Progenitor cell of endocrine pancreas (in vitro differentiated cells): Measurements from ENCODE around the gene PLCXD1. TPM values are rescaled to one million over a fixed set of nuclear protein-coding genes. Genes with fewer than 3 reads are reported as not detected.

ENCODE experiments used
- DNase-seq: peaks from one replicate; pipeline ENCODE4 v3.0.0; 2021; ENCODE audit warnings: low spot score; ENCODE audit not compliant: unreplicated experiment
- H3K27ac Mint-ChIP-seq: 2 replicates; pipeline ENCODE4 v1.8.0; 2021; ENCODE audit warnings: mild to moderate bottlenecking, moderate library complexity, mixed read lengths
- H3K27me3 Mint-ChIP-seq: 2 replicates; pipeline ENCODE4 v1.8.0; 2021; ENCODE audit warnings: mixed read lengths
- H3K36me3 Mint-ChIP-seq: 2 replicates; pipeline ENCODE4 v1.8.0; 2022; ENCODE audit warnings: mixed read lengths; ENCODE audit not compliant: insufficient read depth
- H3K4me1 Mint-ChIP-seq: 2 replicates; pipeline ENCODE4 v1.8.0; 2021; ENCODE audit warnings: low read depth, mixed read lengths
- H3K4me3 Mint-ChIP-seq: 2 replicates; pipeline ENCODE4 v1.8.0; 2021; ENCODE audit warnings: low read depth, mild to moderate bottlenecking, moderate library complexity, mixed read lengths
- H3K9me3 Mint-ChIP-seq: 2 replicates; pipeline ENCODE4 v1.8.0; 2021; ENCODE audit warnings: low read depth, mixed read lengths
- CTCF ChIP-seq: fragments of 200-600 bp; sonication (generic); IDR thresholded peaks from one replicate; pipeline ENCODE4 v1.5.0; 2021; ENCODE audit warnings: antibody characterized with exemption, mild to moderate bottlenecking; ENCODE audit not compliant: unreplicated experiment
- total RNA-seq: library from RNA; stranded (reverse); gene quantifications from 2 replicates; pipeline ENCODE4 v1.2.1, GENCODE V29; 2021

PLCXD1 gene
- total RNA-seq, 1 donor from 2014 or later, result 55.6 TPM

GRCh38 chrX:330726-331150 is 49.6 kb downstream of the PLCXD1 start:
- no peak for DNase-seq
- peaks cover 7% of the 10 kb centered on the region for H3K36me3 Mint-ChIP-seq
- H3K9me3 Mint-ChIP-seq, result no peaks in the 10 kb centered on the region
- TF ChIP-seq CTCF, result no peak
- H3K27ac Mint-ChIP-seq, result no peak overlapping the region
- no peak overlapping the region for H3K4me3 Mint-ChIP-seq
- no peaks in the 10 kb centered on the region for H3K27me3 Mint-ChIP-seq
- H3K4me1 Mint-ChIP-seq, result no peaks in the 10 kb centered on the region

GRCh38 chrX:331151-331824 is 50.1 kb downstream of the PLCXD1 start:
- H3K9me3 Mint-ChIP-seq, result peaks cover 1% of the 10 kb centered on the region
- H3K4me1 Mint-ChIP-seq, result no peaks in the 10 kb centered on the region
- no peak overlapping the region for H3K27ac Mint-ChIP-seq
- H3K27me3 Mint-ChIP-seq, result no peaks in the 10 kb centered on the region
- no peak overlapping the region for H3K4me3 Mint-ChIP-seq
- peaks cover 11% of the 10 kb centered on the region for H3K36me3 Mint-ChIP-seq
- no peak for DNase-seq
- TF ChIP-seq CTCF, result no peak

GRCh38 chrX:331825-332495 is 50.8 kb downstream of the PLCXD1 start:
- H3K9me3 Mint-ChIP-seq, result peaks cover 7% of the 10 kb centered on the region
- peaks cover 17% of the 10 kb centered on the region for H3K36me3 Mint-ChIP-seq
- H3K27me3 Mint-ChIP-seq, result no peaks in the 10 kb centered on the region
- H3K4me1 Mint-ChIP-seq, result no peaks in the 10 kb centered on the region
- no peak overlapping the region for H3K27ac Mint-ChIP-seq
- no peak overlapping the region for H3K4me3 Mint-ChIP-seq
- DNase-seq, result no peak
- no peak for TF ChIP-seq CTCF

- H3K4me3 Mint-ChIP-seq, result no peak overlapping the region
- no peak for DNase-seq
- peaks cover 22% of the 10 kb centered on the region for H3K36me3 Mint-ChIP-seq
- H3K4me1 Mint-ChIP-seq, result no peaks in the 10 kb centered on the region
- H3K9me3 Mint-ChIP-seq, result peaks cover 7% of the 10 kb centered on the region
- H3K27me3 Mint-ChIP-seq, result no peaks in the 10 kb centered on the region
- no peak for TF ChIP-seq CTCF
- H3K27ac Mint-ChIP-seq, result no peak overlapping the region
Measured at GRCh38 chrX:332496-332860, 51.3 kb downstream of the PLCXD1 start.

- H3K9me3 Mint-ChIP-seq, result peaks cover 7% of the 10 kb centered on the region
- TF ChIP-seq CTCF, result no peak
- H3K36me3 Mint-ChIP-seq, result peaks cover 28% of the 10 kb centered on the region
- no peaks in the 10 kb centered on the region for H3K4me1 Mint-ChIP-seq
- no peak overlapping the region for H3K4me3 Mint-ChIP-seq
- no peaks in the 10 kb centered on the region for H3K27me3 Mint-ChIP-seq
- DNase-seq, result no peak
- H3K27ac Mint-ChIP-seq, result no peak overlapping the region
Measured at GRCh38 chrX:332916-333610, 51.9 kb downstream of the PLCXD1 start.
